GM23338 (cell line): ENCODE data around the gene TENM4. TPM values are rescaled to one million over a fixed set of nuclear protein-coding genes. Genes with fewer than 3 reads are reported as not detected.
A peak's percentile ranks its signal among the peaks of the same experiment; 100 is the strongest.

Experiments used
- ATAC-seq: fragments of 200-7000 bp; cut with Tn5 transposase; 3 replicates; pipeline ENCODE4 v1.9.1; 2020
- DNase-seq: peaks from one replicate; pipeline ENCODE4 v3.0.0-alpha.2; 2015; ENCODE audit warnings: low spot score
- H2AFZ ChIP-seq: fragments of 200-600 bp; sonication (generic); 2 replicates; pipeline ENCODE4 v1.8.0; 2016; ENCODE audit warnings: antibody characterized with exemption, mild to moderate bottlenecking, moderate library complexity
- H3F3A ChIP-seq: fragments of 200-600 bp; sonication (generic); replicated peaks from 2 replicates; pipeline ENCODE4 v1.8.0; 2017; ENCODE audit warnings: antibody characterized with exemption, mixed run types, low read depth
- H3K27ac ChIP-seq: fragments of 200-600 bp; sonication (generic); 2 replicates; pipeline ENCODE4 v1.6.1; 2016; ENCODE audit warnings: low read depth
- H3K27me3 ChIP-seq: fragments of 200-600 bp; sonication (generic); 2 replicates; pipeline ENCODE4 v1.8.0; 2016; ENCODE audit warnings: mild to moderate bottlenecking, mixed run types, moderate library complexity; ENCODE audit not compliant: insufficient read depth
- H3K36me3 ChIP-seq: fragments of 200-600 bp; sonication (generic); 2 replicates; pipeline ENCODE4 v1.8.0; 2016; ENCODE audit warnings: mild to moderate bottlenecking; ENCODE audit not compliant: insufficient read depth
- H3K4me1 ChIP-seq: fragments of 200-600 bp; sonication (generic); 2 replicates; pipeline ENCODE4 v1.8.0; 2016; ENCODE audit warnings: mild to moderate bottlenecking, moderate library complexity; ENCODE audit not compliant: insufficient read depth
- H3K4me2 ChIP-seq: fragments of 200-600 bp; sonication (generic); 2 replicates; pipeline ENCODE4 v1.7.1; 2017; ENCODE audit warnings: mixed run types
- H3K4me3 ChIP-seq: fragments of 200-600 bp; sonication (generic); 2 replicates; pipeline ENCODE4 v1.6.1; 2016; ENCODE audit warnings: mixed run types
- H3K79me2 ChIP-seq: fragments of 200-600 bp; sonication (generic); replicated peaks from 2 replicates; pipeline ENCODE4 v1.8.0; 2017; ENCODE audit warnings: mild to moderate bottlenecking; ENCODE audit not compliant: insufficient read depth
- H3K9me2 ChIP-seq: fragments of 200-600 bp; sonication (generic); 2 replicates; pipeline ENCODE4 v1.8.0; 2017; ENCODE audit not compliant: insufficient read depth
- H4K20me1 ChIP-seq: fragments of 200-600 bp; sonication (generic); replicated peaks from 2 replicates; pipeline ENCODE4 v1.8.0; 2017; ENCODE audit warnings: mild to moderate bottlenecking; ENCODE audit not compliant: insufficient read depth
- H3K27ac Mint-ChIP-seq: 2 replicates; pipeline ENCODE4 v1.8.0; 2020; ENCODE audit warnings: inconsistent platforms, mild to moderate bottlenecking, moderate library complexity, mixed read lengths
- H3K27me3 Mint-ChIP-seq: 3 replicates; pipeline ENCODE4 v1.8.0; 2022; ENCODE audit warnings: low read depth, mild to moderate bottlenecking, moderate library complexity, mixed read lengths, inconsistent platforms; ENCODE audit not compliant: insufficient read depth, poor library complexity
- H3K36me3 Mint-ChIP-seq: 3 replicates; pipeline ENCODE4 v1.8.0; 2021; ENCODE audit warnings: low read depth, mild to moderate bottlenecking, inconsistent platforms, moderate library complexity, mixed read lengths
- H3K4me1 Mint-ChIP-seq: 3 replicates; pipeline ENCODE4 v1.8.0; 2020; ENCODE audit warnings: mild to moderate bottlenecking, inconsistent platforms, mixed read lengths
- H3K4me3 Mint-ChIP-seq: 3 replicates; pipeline ENCODE4 v1.8.0; 2021; ENCODE audit warnings: moderate library complexity, mild to moderate bottlenecking, inconsistent platforms, mixed read lengths
- H3K9me3 Mint-ChIP-seq: 3 replicates; pipeline ENCODE4 v1.8.0; 2020; ENCODE audit warnings: moderate library complexity, mild to moderate bottlenecking, inconsistent platforms, mixed read lengths
- CREB1 ChIP-seq: fragments of 250-450 bp; sonication (Bioruptor Pico); IDR thresholded peaks from 2 replicates; pipeline ENCODE4 v1.5.0; 2020; ENCODE audit warnings: low read depth, mild to moderate bottlenecking, moderate library complexity
- EZH2 ChIP-seq: fragments of 200-600 bp; sonication (generic); IDR thresholded peaks from one replicate; pipeline ENCODE4 v1.8.0; 2017; ENCODE audit warnings: antibody characterized with exemption, mild to moderate bottlenecking, low read depth; ENCODE audit not compliant: unreplicated experiment
- EZH2phosphoT487 ChIP-seq: fragments of 200-600 bp; sonication (generic); IDR thresholded peaks from one replicate; pipeline ENCODE4 v1.8.1; 2018; ENCODE audit warnings: antibody characterized with exemption; ENCODE audit not compliant: unreplicated experiment
- JUNB ChIP-seq: IDR thresholded peaks from one replicate; pipeline ENCODE4 v1.6.1; 2016; ENCODE audit warnings: antibody characterized with exemption; ENCODE audit not compliant: unreplicated experiment
- NANOG ChIP-seq: IDR thresholded peaks from 2 replicates; pipeline ENCODE4 v1.6.1; 2016; ENCODE audit warnings: antibody characterized with exemption, borderline replicate concordance
- POLR2AphosphoS5 ChIP-seq: IDR thresholded peaks from 2 replicates; pipeline ENCODE4 v1.6.1; 2016; ENCODE audit warnings: antibody characterized with exemption, low read depth
- STAT1 ChIP-seq: IDR thresholded peaks from one replicate; pipeline ENCODE4 v1.6.1; 2016; ENCODE audit warnings: antibody characterized with exemption; ENCODE audit not compliant: unreplicated experiment
- ZNF114 ChIP-seq: fragments of 250-450 bp; sonication (Bioruptor Pico); IDR thresholded peaks from 2 replicates; pipeline ENCODE4 v1.5.0; 2020; ENCODE audit warnings: mild to moderate bottlenecking, moderate library complexity
- ZNF331 ChIP-seq: fragments of 250-450 bp; sonication (Bioruptor Pico); IDR thresholded peaks from 2 replicates; pipeline ENCODE4 v1.5.0; 2020; ENCODE audit warnings: low read depth, mild to moderate bottlenecking, moderate library complexity
- polyA plus RNA-seq: library from polyadenylated mRNA; unstranded; fragments of >200 nt; fragmentation: Nextera tagmentation; extraction: Ambion mirVana; gene quantifications from 2 replicates; pipeline ENCODE4 v1.2.1, GENCODE V29; 2016
- total RNA-seq: library from RNA; depleted of rRNA; stranded (reverse); fragments of >200 nt; shearing (Covaris generic); gene quantifications from 2 replicates; pipeline ENCODE4 v1.2.3, GENCODE V29; 2014
- TF ChIP-seq, protein P1 (sequence below), 2 experiments: fragments of 200-600 bp in 1 of 2; sonication (generic) in 1 of 2; conservative IDR thresholded peaks; 2 replicates each; pipeline versions ENCODE4 v1.5.1 to v1.6.1; 2016 to 2017; ENCODE audit warnings: antibody characterized with exemption in 2 of 2, low read depth in 2 of 2, mild to moderate bottlenecking in 2 of 2, moderate library complexity in 1 of 2
- TF ChIP-seq, protein P2 (sequence below): IDR thresholded peaks from 2 replicates; pipeline ENCODE4 v1.6.1; 2016; ENCODE audit warnings: antibody characterized with exemption
- TF ChIP-seq, protein P3 (sequence below): IDR thresholded peaks from one replicate; pipeline ENCODE4 v1.6.1; 2018; ENCODE audit warnings: antibody characterized with exemption; ENCODE audit not compliant: unreplicated experiment

Gene TENM4
- total and polyA plus RNA-seq, 2 experiments from 2014 or later, result 7.3 TPM

DNA sequence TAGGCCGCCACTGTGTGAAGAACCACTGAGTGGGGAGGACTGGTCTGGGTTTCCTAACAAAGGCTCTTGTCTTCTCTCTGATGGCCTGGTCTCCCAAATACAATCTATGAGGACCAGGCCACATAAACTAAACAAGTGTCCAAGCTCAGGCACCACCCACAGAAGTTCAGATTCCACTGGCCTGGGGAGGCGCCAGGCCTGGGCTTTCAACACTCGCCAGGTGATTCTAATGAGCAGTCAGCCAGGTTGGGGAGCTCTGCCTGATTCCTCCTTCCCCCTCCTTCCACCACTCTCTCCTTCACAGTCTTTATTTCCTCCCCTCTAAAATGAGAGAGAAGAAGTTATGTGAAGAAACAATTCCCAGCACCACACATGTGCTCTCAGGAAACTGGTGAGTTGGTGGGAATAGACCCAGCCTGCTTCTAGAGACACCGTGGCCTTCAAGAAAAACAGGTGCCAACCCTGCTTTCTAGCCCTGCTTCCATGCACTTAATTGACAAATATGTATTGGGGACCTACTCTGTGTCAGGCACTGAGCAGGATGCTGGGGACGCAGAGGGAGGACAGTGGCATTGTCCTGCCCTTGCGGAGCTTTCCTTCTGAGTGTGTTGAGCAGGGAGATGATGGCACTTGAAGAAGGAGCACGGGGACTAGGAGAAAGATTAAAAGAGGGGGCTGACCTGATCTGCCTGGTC lies 242.5 kb downstream of the TENM4 start:
- no peaks in the 10 kb centered on the region for H3K4me1 Mint-ChIP-seq
- H3K27me3 ChIP-seq, result no peaks in the 10 kb centered on the region
- peaks cover 7% of the 10 kb centered on the region for H3K9me3 Mint-ChIP-seq
- H3K4me2 ChIP-seq, result no peak overlapping the region
- H3K79me2 ChIP-seq, result no peaks in the 10 kb centered on the region
- H3K36me3 Mint-ChIP-seq, result peaks cover 3% of the 10 kb centered on the region
- no peak overlapping the region for H3K4me3 Mint-ChIP-seq
- peaks cover 4% of the 10 kb centered on the region for H3K27me3 Mint-ChIP-seq
- no peaks in the 10 kb centered on the region for H4K20me1 ChIP-seq
- no peaks in the 10 kb centered on the region for H3K36me3 ChIP-seq
- TF ChIP-seq JUNB (no peak), NANOG (no peak), CREB1 (no peak)
- H3K4me3 ChIP-seq, result no peak overlapping the region
- DNase-seq (no peak), ATAC-seq (no peak)
- H3K27ac Mint-ChIP-seq, result no peak overlapping the region
- H3K27ac ChIP-seq, result no peak overlapping the region
- no peaks in the 10 kb centered on the region for H3K4me1 ChIP-seq
- no peaks in the 10 kb centered on the region for H3F3A ChIP-seq
- no peaks in the 10 kb centered on the region for H3K9me2 ChIP-seq
- no peak overlapping the region for H2AFZ ChIP-seq

DNA sequence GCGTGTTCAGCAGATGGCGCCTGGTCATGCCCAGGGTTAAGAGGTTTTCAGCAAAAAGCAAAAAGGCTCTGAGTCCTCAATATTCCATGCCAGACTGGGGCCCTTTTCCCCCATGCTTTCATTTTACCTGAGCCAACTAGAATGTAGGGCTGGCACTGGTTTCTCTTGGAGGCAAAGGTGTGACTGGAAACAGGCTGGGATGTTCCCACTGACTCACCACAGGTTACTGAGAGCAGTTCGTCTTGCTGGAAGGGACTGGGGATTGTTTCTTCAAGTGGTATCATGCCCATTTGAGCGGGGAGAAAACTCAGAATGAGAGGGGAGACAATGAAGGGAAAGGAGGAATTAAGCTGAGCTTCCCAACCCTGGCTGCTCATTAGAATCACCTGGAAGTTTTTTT lies 243.9 kb downstream of the TENM4 start:
- Histone ChIP-seq H4K20me1 (no peaks in the 10 kb centered on the region), H3K27me3 (no peaks in the 10 kb centered on the region), H3K4me2 (no peak overlapping the region), H3K9me2 (no peaks in the 10 kb centered on the region), H3K27ac (no peak overlapping the region), H3K79me2 (no peaks in the 10 kb centered on the region), H3K4me3 (no peak overlapping the region), H3K36me3 (no peaks in the 10 kb centered on the region), H3K4me1 (no peaks in the 10 kb centered on the region), H3F3A (no peaks in the 10 kb centered on the region), H2AFZ (no peak overlapping the region)
- TF ChIP-seq, protein P1, sequence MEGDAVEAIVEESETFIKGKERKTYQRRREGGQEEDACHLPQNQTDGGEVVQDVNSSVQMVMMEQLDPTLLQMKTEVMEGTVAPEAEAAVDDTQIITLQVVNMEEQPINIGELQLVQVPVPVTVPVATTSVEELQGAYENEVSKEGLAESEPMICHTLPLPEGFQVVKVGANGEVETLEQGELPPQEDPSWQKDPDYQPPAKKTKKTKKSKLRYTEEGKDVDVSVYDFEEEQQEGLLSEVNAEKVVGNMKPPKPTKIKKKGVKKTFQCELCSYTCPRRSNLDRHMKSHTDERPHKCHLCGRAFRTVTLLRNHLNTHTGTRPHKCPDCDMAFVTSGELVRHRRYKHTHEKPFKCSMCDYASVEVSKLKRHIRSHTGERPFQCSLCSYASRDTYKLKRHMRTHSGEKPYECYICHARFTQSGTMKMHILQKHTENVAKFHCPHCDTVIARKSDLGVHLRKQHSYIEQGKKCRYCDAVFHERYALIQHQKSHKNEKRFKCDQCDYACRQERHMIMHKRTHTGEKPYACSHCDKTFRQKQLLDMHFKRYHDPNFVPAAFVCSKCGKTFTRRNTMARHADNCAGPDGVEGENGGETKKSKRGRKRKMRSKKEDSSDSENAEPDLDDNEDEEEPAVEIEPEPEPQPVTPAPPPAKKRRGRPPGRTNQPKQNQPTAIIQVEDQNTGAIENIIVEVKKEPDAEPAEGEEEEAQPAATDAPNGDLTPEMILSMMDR (conservative IDR thresholded peaks at IDR 0.05; ENCODE audit: low read depth in 2 of 2), result 0 out of 4 replicates have a peak, but pooled peaks of 1 of the 2 experiments have one; percentile 3
- no peak for TF ChIP-seq JUNB
- ATAC-seq (no peak), DNase-seq (no peak)
- Mint-ChIP-seq H3K27me3 (peaks cover 4% of the 10 kb centered on the region), H3K9me3 (peaks cover 16% of the 10 kb centered on the region), H3K36me3 (peaks cover 9% of the 10 kb centered on the region), H3K4me1 (no peaks in the 10 kb centered on the region), H3K4me3 (no peak overlapping the region), H3K27ac (no peak overlapping the region)

DNA sequence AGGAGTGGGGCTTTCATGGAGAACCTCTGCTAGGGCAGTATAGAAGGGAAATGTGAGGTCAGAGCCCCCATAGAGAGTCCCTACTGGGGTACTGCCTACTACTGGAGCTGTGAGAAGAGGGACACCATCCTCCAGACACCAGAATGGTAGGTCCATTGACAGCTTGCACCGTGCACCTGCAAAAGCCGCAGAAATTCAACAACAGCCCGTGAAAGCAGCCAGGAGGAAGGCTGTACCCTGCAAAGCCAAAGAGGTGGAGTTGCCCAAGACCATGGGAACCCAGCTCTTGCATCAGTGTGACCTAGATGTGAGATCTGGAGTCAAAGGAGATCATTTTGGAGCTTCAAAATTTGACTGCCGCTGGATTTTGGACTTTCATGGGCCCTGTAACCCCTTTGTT lies 245.6 kb downstream of the TENM4 start:
- no peaks in the 10 kb centered on the region for H3K9me2 ChIP-seq
- H3K79me2 ChIP-seq, result no peaks in the 10 kb centered on the region
- ATAC-seq, result no peak
- H2AFZ ChIP-seq, result no peak overlapping the region
- no peaks in the 10 kb centered on the region for H3K4me1 Mint-ChIP-seq
- no peak for DNase-seq
- H3K27ac ChIP-seq, result no peak overlapping the region
- H3K4me2 ChIP-seq, result no peak overlapping the region
- H4K20me1 ChIP-seq, result no peaks in the 10 kb centered on the region
- H3K4me3 Mint-ChIP-seq, result no peak overlapping the region
- H3F3A ChIP-seq, result no peaks in the 10 kb centered on the region
- H3K27me3 Mint-ChIP-seq, result peaks cover 4% of the 10 kb centered on the region
- H3K4me1 ChIP-seq, result no peaks in the 10 kb centered on the region
- H3K36me3 ChIP-seq, result no peaks in the 10 kb centered on the region
- H3K9me3 Mint-ChIP-seq, result peaks cover 19% of the 10 kb centered on the region
- no peak overlapping the region for H3K4me3 ChIP-seq
- H3K36me3 Mint-ChIP-seq, result peaks cover 13% of the 10 kb centered on the region
- no peak overlapping the region for H3K27ac Mint-ChIP-seq
- H3K27me3 ChIP-seq, result no peaks in the 10 kb centered on the region
- TF ChIP-seq, protein P2, sequence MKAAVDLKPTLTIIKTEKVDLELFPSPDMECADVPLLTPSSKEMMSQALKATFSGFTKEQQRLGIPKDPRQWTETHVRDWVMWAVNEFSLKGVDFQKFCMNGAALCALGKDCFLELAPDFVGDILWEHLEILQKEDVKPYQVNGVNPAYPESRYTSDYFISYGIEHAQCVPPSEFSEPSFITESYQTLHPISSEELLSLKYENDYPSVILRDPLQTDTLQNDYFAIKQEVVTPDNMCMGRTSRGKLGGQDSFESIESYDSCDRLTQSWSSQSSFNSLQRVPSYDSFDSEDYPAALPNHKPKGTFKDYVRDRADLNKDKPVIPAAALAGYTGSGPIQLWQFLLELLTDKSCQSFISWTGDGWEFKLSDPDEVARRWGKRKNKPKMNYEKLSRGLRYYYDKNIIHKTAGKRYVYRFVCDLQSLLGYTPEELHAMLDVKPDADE, result no peak
- no peak for TF ChIP-seq CREB1
- no peak for TF ChIP-seq JUNB
- no peak for TF ChIP-seq NANOG
- TF ChIP-seq STAT1, result no peak
- no peak for TF ChIP-seq EZH2phosphoT487
- TF ChIP-seq, protein P3, sequence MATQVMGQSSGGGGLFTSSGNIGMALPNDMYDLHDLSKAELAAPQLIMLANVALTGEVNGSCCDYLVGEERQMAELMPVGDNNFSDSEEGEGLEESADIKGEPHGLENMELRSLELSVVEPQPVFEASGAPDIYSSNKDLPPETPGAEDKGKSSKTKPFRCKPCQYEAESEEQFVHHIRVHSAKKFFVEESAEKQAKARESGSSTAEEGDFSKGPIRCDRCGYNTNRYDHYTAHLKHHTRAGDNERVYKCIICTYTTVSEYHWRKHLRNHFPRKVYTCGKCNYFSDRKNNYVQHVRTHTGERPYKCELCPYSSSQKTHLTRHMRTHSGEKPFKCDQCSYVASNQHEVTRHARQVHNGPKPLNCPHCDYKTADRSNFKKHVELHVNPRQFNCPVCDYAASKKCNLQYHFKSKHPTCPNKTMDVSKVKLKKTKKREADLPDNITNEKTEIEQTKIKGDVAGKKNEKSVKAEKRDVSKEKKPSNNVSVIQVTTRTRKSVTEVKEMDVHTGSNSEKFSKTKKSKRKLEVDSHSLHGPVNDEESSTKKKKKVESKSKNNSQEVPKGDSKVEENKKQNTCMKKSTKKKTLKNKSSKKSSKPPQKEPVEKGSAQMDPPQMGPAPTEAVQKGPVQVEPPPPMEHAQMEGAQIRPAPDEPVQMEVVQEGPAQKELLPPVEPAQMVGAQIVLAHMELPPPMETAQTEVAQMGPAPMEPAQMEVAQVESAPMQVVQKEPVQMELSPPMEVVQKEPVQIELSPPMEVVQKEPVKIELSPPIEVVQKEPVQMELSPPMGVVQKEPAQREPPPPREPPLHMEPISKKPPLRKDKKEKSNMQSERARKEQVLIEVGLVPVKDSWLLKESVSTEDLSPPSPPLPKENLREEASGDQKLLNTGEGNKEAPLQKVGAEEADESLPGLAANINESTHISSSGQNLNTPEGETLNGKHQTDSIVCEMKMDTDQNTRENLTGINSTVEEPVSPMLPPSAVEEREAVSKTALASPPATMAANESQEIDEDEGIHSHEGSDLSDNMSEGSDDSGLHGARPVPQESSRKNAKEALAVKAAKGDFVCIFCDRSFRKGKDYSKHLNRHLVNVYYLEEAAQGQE, result no peak
- TF ChIP-seq ZNF331 (CRISPR knock-in tag), result no peak
- TF ChIP-seq EZH2, result no peak
- TF ChIP-seq ZNF114, result no peak
- TF ChIP-seq POLR2AphosphoS5, result no peak
